GM12878 (cell line): ENCODE measurements around the gene IMMP2L. TPM values are rescaled to one million over a fixed set of nuclear protein-coding genes. Genes with fewer than 3 reads are reported as not detected.

Experiments
- ATAC-seq: fragments of 200-7000 bp; cut with Tn5 transposase; 3 replicates; pipeline ENCODE4 v1.9.1; 2020; ENCODE audit warnings: mild to moderate bottlenecking, moderate library complexity
- BruUV-seq: library from RNA; stranded (reverse); fragments of 400-500 nt; replicated peaks from 2 replicates; lab custom pipeline; 2021; lab: Mats Ljungman, UMichigan
- CTCF ChIA-PET: fragments of 300-600 bp; sonication (Branson Sonifier 250); formaldehyde crosslinking; extraction: SDS; loops from one replicate; lab custom pipeline; 2021; ENCODE audit warnings: inconsistent platforms; lab: Yijun Ruan, JAX
- POLR2A ChIA-PET: fragments of 350-600 bp; formaldehyde crosslinking; extraction: SDS; loops from one replicate; lab custom pipeline; 2021; ENCODE audit warnings: inconsistent platforms; lab: Charles Lee
- RAD21 ChIA-PET: fragments of 300-600 bp; sonication (Branson Sonifier 250); formaldehyde crosslinking; loops from one replicate; lab custom pipeline; 2023; ENCODE audit warnings: antibody characterized with exemption; ENCODE audit not compliant: unreplicated experiment; lab: Charles Lee
- SMC1A ChIA-PET: fragments of 300-600 bp; sonication (Branson Sonifier 250); formaldehyde crosslinking; loops from one replicate; lab custom pipeline; 2023; ENCODE audit not compliant: unreplicated experiment, uncharacterized antibody; lab: Charles Lee
- DNase-seq: peaks from one replicate; pipeline ENCODE4 v3.0.0-alpha.2; 2011; ENCODE audit warnings: low read depth, low spot score
- FAIRE-seq: peaks from 3 replicates; lab custom pipeline; 2011; peaks lifted over from hg19 to GRCh38; lab: Jason Lieb, UNC
- H2AFZ ChIP-seq: 2 replicates; pipeline ENCODE4 v1.6.0; 2011; ENCODE audit warnings: low read depth, low read length, control low read depth; ENCODE audit not compliant: control insufficient read depth
- H3K27ac ChIP-seq: 2 replicates; pipeline ENCODE4 v1.5.1; 2011; ENCODE audit warnings: control low read depth; ENCODE audit not compliant: control insufficient read depth, insufficient read depth
- H3K27me3 ChIP-seq, 2 experiments: replicated peaks in 1 of 2; 2 replicates each; pipeline versions ENCODE4 v1.6.0 to v1.6.1; 2011; ENCODE audit warnings: low read length in 1 of 2; ENCODE audit not compliant: control insufficient read depth in 2 of 2, insufficient read depth in 2 of 2
- H3K36me3 ChIP-seq, 2 experiments: 2 replicates each; pipeline ENCODE4 v1.5.1; 2011; ENCODE audit warnings: low read length in 1 of 2; ENCODE audit not compliant: control insufficient read depth in 2 of 2, insufficient read depth in 2 of 2
- H3K4me1 ChIP-seq: 2 replicates; pipeline ENCODE4 v1.6.1; 2011; ENCODE audit warnings: mild to moderate bottlenecking, low read length, moderate library complexity, mixed read lengths; ENCODE audit not compliant: control insufficient read depth, insufficient read depth
- H3K4me2 ChIP-seq: 2 replicates; pipeline ENCODE4 v1.6.0; 2011; ENCODE audit warnings: control low read depth; ENCODE audit not compliant: control insufficient read depth, insufficient read depth
- H3K4me3 ChIP-seq: fragments of 200-600 bp; sonication (generic); 2 replicates; pipeline ENCODE4 v1.5.1; 2016
- H3K79me2 ChIP-seq: 2 replicates; pipeline ENCODE4 v1.6.0; 2011; ENCODE audit warnings: low read length; ENCODE audit not compliant: control insufficient read depth, insufficient read depth
- H3K9ac ChIP-seq: 2 replicates; pipeline ENCODE4 v1.8.0; 2011; ENCODE audit warnings: low read length, control low read depth, mixed read lengths; ENCODE audit not compliant: control insufficient read depth, insufficient read depth
- H3K9me3 ChIP-seq: replicated peaks from 3 replicates; pipeline ENCODE4 v1.5.1; 2011; ENCODE audit warnings: mild to moderate bottlenecking, low read length; ENCODE audit not compliant: control insufficient read depth, insufficient read depth
- H4K20me1 ChIP-seq: 2 replicates; pipeline ENCODE4 v1.6.0; 2011; ENCODE audit not compliant: control insufficient read depth, insufficient read depth
- BMI1 ChIP-seq: fragments of 450-650 bp; IDR thresholded peaks from 2 replicates; pipeline ENCODE4 v1.6.1; 2016; ENCODE audit warnings: mild to moderate bottlenecking, moderate library complexity, borderline replicate concordance
- ETV6 ChIP-seq, 2 experiments: fragments of 450-650 bp in 1 of 2; IDR thresholded peaks in 1 of 2; conservative IDR thresholded peaks in 1 of 2; 2 replicates each; pipeline ENCODE4 v1.6.1; 2014; ENCODE audit warnings: antibody characterized with exemption in 1 of 2, borderline replicate concordance in 1 of 2, low read depth in 1 of 2, mild to moderate bottlenecking in 1 of 2, moderate library complexity in 1 of 2
- KDM1A ChIP-seq: fragments of 200-600 bp; sonication (generic); IDR thresholded peaks from 2 replicates; pipeline ENCODE4 v1.6.1; 2016; ENCODE audit warnings: borderline replicate concordance
- MEF2B ChIP-seq: fragments of 450-650 bp; IDR thresholded peaks from 2 replicates; pipeline ENCODE4 v1.6.1; 2018; ENCODE audit warnings: mild to moderate bottlenecking, moderate library complexity; ENCODE audit not compliant: partially characterized antibody, poor library complexity, severe bottlenecking
- MTA2 ChIP-seq: fragments of 450-650 bp; IDR thresholded peaks from 2 replicates; pipeline ENCODE4 v1.6.1; 2016; ENCODE audit warnings: low read depth, mild to moderate bottlenecking, moderate library complexity
- NFYA ChIP-seq: IDR thresholded peaks from 2 replicates; pipeline ENCODE4 v1.6.1; 2011; ENCODE audit warnings: low read depth, mild to moderate bottlenecking, low read length, improper control_type of control experiment, borderline replicate concordance
- NKRF ChIP-seq: fragments of 450-650 bp; conservative IDR thresholded peaks from 2 replicates; pipeline ENCODE4 v1.6.1; 2017; ENCODE audit warnings: mild to moderate bottlenecking, moderate library complexity
- PKNOX1 ChIP-seq: fragments of 450-650 bp; IDR thresholded peaks from 2 replicates; pipeline ENCODE4 v1.6.1; 2016; ENCODE audit warnings: mild to moderate bottlenecking
- PRDM15 ChIP-seq: fragments of 450-650 bp; formaldehyde crosslinking; IDR thresholded peaks from 2 replicates; pipeline ENCODE4 v1.4.0; 2020; ENCODE audit warnings: mild to moderate bottlenecking, moderate library complexity
- RELB ChIP-seq: fragments of 450-650 bp; IDR thresholded peaks from 2 replicates; pipeline ENCODE4 v1.6.1; 2017; ENCODE audit warnings: low read depth, mild to moderate bottlenecking, moderate library complexity
- RFX5 ChIP-seq: IDR thresholded peaks from 2 replicates; pipeline ENCODE4 v1.6.1; 2011; ENCODE audit warnings: low read depth, low read length, improper control_type of control experiment
- SMAD1 ChIP-seq: fragments of 450-650 bp; IDR thresholded peaks from 2 replicates; pipeline ENCODE4 v1.6.1; 2018; ENCODE audit warnings: mild to moderate bottlenecking, low read depth; ENCODE audit not compliant: partially characterized antibody
- ZNF384 ChIP-seq: IDR thresholded peaks from 2 replicates; pipeline ENCODE4 v1.6.1; 2012; ENCODE audit warnings: low read depth, mild to moderate bottlenecking, low read length, improper control_type of control experiment, borderline replicate concordance
- WGBS: methylation state at CpG from one replicate; pipeline ENCODE4 v1.1.6; 2016; ENCODE audit warnings: low lambda C conversion rate; ENCODE audit not compliant: insufficient replicate concordance, insufficient coverage; ENCODE audit errors: missing lambda C conversion rate; 5-methylcytosine and 5-hydroxymethylcytosine counted together
- in situ Hi-C: fragments of 300-500 bp; cut with MboI; formaldehyde crosslinking; loops from 9 replicates; pipeline ENCODE4 v1.14.3; 2018; ENCODE audit warnings: mixed read lengths
- intact Hi-C: fragments of 100-400 bp; cut with micrococcal nuclease; formaldehyde crosslinking; loops from one replicate; pipeline ENCODE4 v1.14.2; 2022; ENCODE audit not compliant: unreplicated experiment
- polyA plus RNA-seq, 11 experiments: library from polyadenylated mRNA; depleted of rRNA in 4 of 11; unstranded in 6 of 11; stranded (reverse) in 5 of 11; fragments of >200 nt; fragmentation: Nextera tagmentation in 4 of 11; fragmentation: Illumina TruSeq in 1 of 11; extraction: Ambion mirVana in 4 of 11; extraction: Trizol in 1 of 11; gene quantifications; 1 replicate in 1 of 11; 2 replicates in 10 of 11; pipeline versions ENCODE4 v1.2.1 to v1.2.3, GENCODE V29; 2011 to 2016; ENCODE audit warnings: inconsistent platforms in 2 of 11, missing spikeins in 2 of 11, low read depth in 1 of 11
- total RNA-seq, 4 experiments: library from RNA; depleted of rRNA in 3 of 4; stranded (reverse); fragments of >200 nt in 3 of 4; fragmentation: Illumina TruSeq in 1 of 4; extraction: Trizol in 1 of 4; gene quantifications; 2 replicates each; pipeline versions ENCODE4 v1.2.1 to v1.2.3, GENCODE V29; 2013 to 2021

Gene IMMP2L
- total and polyA plus RNA-seq, 10 of the 15 experiments (the other 5 are each of a cell fraction or from before 2014, with no cell fraction given) = 12.6 to 46.3 (median 19.6) TPM

GRCh38 chr7:110891197-110891596, 671.1 kb downstream of the IMMP2L start:
- BruUV-seq = no TSS peak
- peak; percentile 7 for DNase-seq
- peak; percentile 67 for ATAC-seq
- RAD21 ChIA-PET = no interaction called here
- Histone ChIP-seq H4K20me1 (no peaks in the 10 kb centered on the region), H3K27ac (no peak overlapping the region), H3K4me1 (no peaks in the 10 kb centered on the region), H3K4me3 (no peak overlapping the region), H3K79me2 (no peaks in the 10 kb centered on the region), H3K9ac (no peak overlapping the region), H3K36me3 (no peaks in the 10 kb centered on the region), H2AFZ (no peak overlapping the region), H3K4me2 (no peak overlapping the region), H3K27me3 (no peaks in the 10 kb centered on the region), H3K9me3 (no peaks in the 10 kb centered on the region; the same call in 2 of the 3 replicates)
- 42% methylated on average over 2 of the region's 2 CpGs for WGBS
- in situ Hi-C loops = no loop called here
- CTCF ChIA-PET = no interaction called here
- FAIRE-seq = no peak
- SMC1A ChIA-PET = interaction anchor here (1.0 kb wide), 1 partner anchor 11 kb away, joined by 3 read pairs; no protein-coding TSS in a partner anchor
- POLR2A ChIA-PET = no interaction called here
- intact Hi-C loops = no loop called here
- TF ChIP-seq ETV6 (conservative IDR thresholded peaks at IDR 0.05 in 1 of 2, IDR thresholded peaks at IDR 0.05 in 1 of 2; ENCODE audit: borderline replicate concordance in 1 of 2, low read depth in 1 of 2) (no peak), BMI1 (no peak), RELB (0 out of 2 replicates have a peak, but pooled peaks have one; percentile 21), NFYA (no peak), MTA2 (peak; percentile 68), SMAD1 (no peak), NKRF (no peak), ZNF384 (peak; percentile 34; the same call in 1 of the 2 replicates), MEF2B (peak; percentile 34), PKNOX1 (no peak), RFX5 (no peak), PRDM15 (no peak), KDM1A (no peak)
